ENCODE measurements around the gene SPINK4.

DNA sequence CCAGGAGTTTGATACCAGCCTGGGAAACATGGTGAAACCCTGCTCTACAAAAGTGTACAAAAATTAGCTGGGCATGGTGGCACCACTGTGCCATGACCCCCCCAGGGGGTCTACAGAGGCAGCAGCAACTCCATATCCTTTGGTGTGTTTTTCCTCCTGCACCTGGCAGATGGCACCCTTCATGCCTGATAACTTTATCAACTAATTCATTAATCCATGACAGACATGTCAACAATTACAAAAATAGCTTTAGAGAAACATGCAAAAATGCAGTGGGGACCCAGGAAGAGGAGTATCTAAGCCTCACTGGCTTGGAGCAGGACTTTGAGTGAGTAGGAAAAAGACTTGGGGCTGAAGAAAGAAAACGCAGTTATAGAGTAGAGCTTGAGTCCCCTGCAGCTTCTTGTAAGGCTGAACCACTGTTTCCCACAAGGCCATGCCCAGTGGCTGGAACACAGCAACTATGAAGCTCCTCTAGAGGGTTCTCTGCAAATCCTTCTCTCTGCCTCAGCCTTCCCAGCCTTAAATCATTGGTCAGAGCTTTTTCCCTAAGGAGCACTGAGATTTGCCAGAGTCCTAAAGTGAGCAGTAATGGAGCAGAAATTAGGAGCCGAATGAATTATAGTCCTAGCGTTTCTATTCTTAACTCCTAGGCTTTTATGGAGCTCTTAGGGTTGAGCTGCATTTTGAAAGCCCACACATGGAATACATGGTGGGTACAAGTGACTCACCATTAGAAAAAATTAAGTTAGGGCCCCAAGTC is 47.3 kb upstream of the SPINK4 start:
- TF ChIP-seq, protein P1, sequence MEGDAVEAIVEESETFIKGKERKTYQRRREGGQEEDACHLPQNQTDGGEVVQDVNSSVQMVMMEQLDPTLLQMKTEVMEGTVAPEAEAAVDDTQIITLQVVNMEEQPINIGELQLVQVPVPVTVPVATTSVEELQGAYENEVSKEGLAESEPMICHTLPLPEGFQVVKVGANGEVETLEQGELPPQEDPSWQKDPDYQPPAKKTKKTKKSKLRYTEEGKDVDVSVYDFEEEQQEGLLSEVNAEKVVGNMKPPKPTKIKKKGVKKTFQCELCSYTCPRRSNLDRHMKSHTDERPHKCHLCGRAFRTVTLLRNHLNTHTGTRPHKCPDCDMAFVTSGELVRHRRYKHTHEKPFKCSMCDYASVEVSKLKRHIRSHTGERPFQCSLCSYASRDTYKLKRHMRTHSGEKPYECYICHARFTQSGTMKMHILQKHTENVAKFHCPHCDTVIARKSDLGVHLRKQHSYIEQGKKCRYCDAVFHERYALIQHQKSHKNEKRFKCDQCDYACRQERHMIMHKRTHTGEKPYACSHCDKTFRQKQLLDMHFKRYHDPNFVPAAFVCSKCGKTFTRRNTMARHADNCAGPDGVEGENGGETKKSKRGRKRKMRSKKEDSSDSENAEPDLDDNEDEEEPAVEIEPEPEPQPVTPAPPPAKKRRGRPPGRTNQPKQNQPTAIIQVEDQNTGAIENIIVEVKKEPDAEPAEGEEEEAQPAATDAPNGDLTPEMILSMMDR (IDR thresholded peaks at IDR 0.05): no peak
- no peak for TF ChIP-seq EZH2 (IDR thresholded peaks at IDR 0.05)
